ENCODE measurements around the gene AIFM2. TPM values are rescaled to one million over a fixed set of nuclear protein-coding genes. Genes with fewer than 3 reads are reported as not detected.
"Not testable (repeated sequence)": the region's sequence is repeated elsewhere in the genome, so short reads cannot be mapped to it uniquely, and the experiment has no call there.

Gene AIFM2
- total RNA-seq (2014; rRNA removed), result 5.8 and 6.9 TPM in 2 replicates
- 17.5 TPM for polyA plus RNA-seq (2012)

- peak; percentile 64 for DNase-seq (ENCODE audit: low read depth)
Measured at GRCh38 chr10:70132098-70133029, at the start of gene AIFM2. Gene AIFM2 (minus strand): TSS chr10:70132825. CDS start chr10:70124084, 8,741 bp downstream.

GRCh38 chr10:70179209-70179608 lies 46.6 kb upstream of the AIFM2 start:
- not testable (repeated sequence) for DNase-seq (ENCODE audit: low read depth)

GRCh38 chr10:70178139-70178725 lies 45.6 kb upstream of the AIFM2 start:
- no peak for DNase-seq (ENCODE audit: low read depth)

GRCh38 chr10:70176441-70176840 lies 43.8 kb upstream of the AIFM2 start:
- no peak for DNase-seq (ENCODE audit: low read depth)

- DNase-seq (ENCODE audit: low read depth), result no peak
Measured at GRCh38 chr10:70175516-70175915, 42.9 kb upstream of the AIFM2 start.

- no peak for DNase-seq (ENCODE audit: low read depth)
Measured at GRCh38 chr10:70174058-70174741, 41.6 kb upstream of the AIFM2 start.

GRCh38 chr10:70169649-70170364 lies 37.2 kb upstream of the AIFM2 start:
- DNase-seq (ENCODE audit: low read depth), result no peak

- no peak for DNase-seq (ENCODE audit: low read depth)
Measured at GRCh38 chr10:70169011-70169410, 36.4 kb upstream of the AIFM2 start.

GRCh38 chr10:70167246-70167645 lies 34.6 kb upstream of the AIFM2 start:
- peak; percentile 41 for DNase-seq (ENCODE audit: low read depth)

- no peak for DNase-seq (ENCODE audit: low read depth)
Measured at GRCh38 chr10:70166394-70166793, 33.8 kb upstream of the AIFM2 start.

- no peak for DNase-seq (ENCODE audit: low read depth)
Measured at GRCh38 chr10:70164163-70164562, 31.5 kb upstream of the AIFM2 start.

- DNase-seq (ENCODE audit: low read depth), result no peak
Measured at GRCh38 chr10:70163448-70163847, 30.8 kb upstream of the AIFM2 start.

- no peak for DNase-seq (ENCODE audit: low read depth)
Measured at GRCh38 chr10:70162892-70163201, 30.2 kb upstream of the AIFM2 start.

GRCh38 chr10:70162151-70162891 lies 29.7 kb upstream of the AIFM2 start:
- DNase-seq (ENCODE audit: low read depth), result no peak

GRCh38 chr10:70160798-70161197 lies 28.2 kb upstream of the AIFM2 start:
- DNase-seq (ENCODE audit: low read depth), result no peak

- DNase-seq (ENCODE audit: low read depth), result not testable (repeated sequence)
Measured at GRCh38 chr10:70159366-70159765, 26.7 kb upstream of the AIFM2 start.

- no peak for DNase-seq (ENCODE audit: low read depth)
Measured at GRCh38 chr10:70158113-70158512, 25.5 kb upstream of the AIFM2 start.

GRCh38 chr10:70155255-70155838 lies 22.7 kb upstream of the AIFM2 start:
- no peak for DNase-seq (ENCODE audit: low read depth)

GRCh38 chr10:70148516-70148915 lies 15.9 kb upstream of the AIFM2 start:
- DNase-seq (ENCODE audit: low read depth), result no peak

- no peak for DNase-seq (ENCODE audit: low read depth)
Measured at GRCh38 chr10:70147259-70147625, 14.6 kb upstream of the AIFM2 start.

Data from LHCN-M2 (cell line).